Measurements from ENCODE around the gene MYO16.
"Not testable (repeated sequence)": the region's sequence is repeated elsewhere in the genome, so short reads cannot be mapped to it uniquely, and the experiment has no call there.

Gene MYO16

GRCh38 chr13:108991416-108991815, 362.0 kb downstream of the MYO16 start:
- DNase-seq = not testable (repeated sequence)

- DNase-seq = no peak
Measured at GRCh38 chr13:108993346-108993745, 363.9 kb downstream of the MYO16 start.

- DNase-seq = no peak
Measured at GRCh38 chr13:108996430-108996829, 367.0 kb downstream of the MYO16 start.

GRCh38 chr13:109000207-109000606, 370.8 kb downstream of the MYO16 start:
- DNase-seq = no peak

GRCh38 chr13:109002934-109003333, 373.5 kb downstream of the MYO16 start:
- no peak for DNase-seq

- DNase-seq = no peak
Measured at GRCh38 chr13:109007946-109008345, 378.5 kb downstream of the MYO16 start.

GRCh38 chr13:109009756-109010155, 380.3 kb downstream of the MYO16 start:
- no peak for DNase-seq

- DNase-seq = no peak
Measured at GRCh38 chr13:109010912-109011311, 381.5 kb downstream of the MYO16 start.

- no peak for DNase-seq
Measured at GRCh38 chr13:109012115-109012514, 382.7 kb downstream of the MYO16 start.

- DNase-seq = no peak
Measured at GRCh38 chr13:109021558-109021957, 392.1 kb downstream of the MYO16 start.

GRCh38 chr13:109024611-109025010, 395.2 kb downstream of the MYO16 start:
- DNase-seq = no peak

- DNase-seq = no peak
Measured at GRCh38 chr13:109026266-109026665, 396.9 kb downstream of the MYO16 start.

GRCh38 chr13:109028624-109029023, 399.2 kb downstream of the MYO16 start:
- DNase-seq = no peak

- no peak for DNase-seq
Measured at GRCh38 chr13:109033090-109033489, 403.7 kb downstream of the MYO16 start.

- DNase-seq = no peak
Measured at GRCh38 chr13:109036078-109036780, 406.8 kb downstream of the MYO16 start.

- DNase-seq = no peak
Measured at GRCh38 chr13:109043636-109044035, 414.2 kb downstream of the MYO16 start.

- no peak for DNase-seq
Measured at GRCh38 chr13:109055850-109056249, 426.4 kb downstream of the MYO16 start.

GRCh38 chr13:109058087-109058486, 428.7 kb downstream of the MYO16 start:
- no peak for DNase-seq

GRCh38 chr13:109072505-109072904, 443.1 kb downstream of the MYO16 start:
- no peak for DNase-seq

- no peak for DNase-seq
Measured at GRCh38 chr13:109074436-109074835, 445.0 kb downstream of the MYO16 start.

GRCh38 chr13:109074853-109075252, 445.4 kb downstream of the MYO16 start:
- DNase-seq = no peak

GRCh38 chr13:109087916-109088623, 458.7 kb downstream of the MYO16 start:
- DNase-seq = no peak

GRCh38 chr13:109088624-109088917, 459.2 kb downstream of the MYO16 start:
- no peak for DNase-seq

- DNase-seq = no peak
Measured at GRCh38 chr13:109090796-109091195, 461.4 kb downstream of the MYO16 start.

- no peak for DNase-seq
Measured at GRCh38 chr13:109091249-109091648, 461.8 kb downstream of the MYO16 start.

Measured in NCI-H748 treated with DMSO at 0.1 percent for 48 hours (cell line).